ENCODE data around the gene RBBP4.

The RBBP4 gene

GRCh38 chr1:32609180-32609579 lies 41.8 kb upstream of the RBBP4 start:
- H4K91ac ChIP-seq (ENCODE audit: low read depth, low read length, poor library complexity), result no peak overlapping the region
- H3K36me3 ChIP-seq (replicated peaks in 1 of 2; ENCODE audit: control insufficient read depth in 2 of 2, insufficient read depth in 2 of 2, low read length in 2 of 2), result peaks cover 11 to 22% of the 10 kb centered on the region in 2 donors
- H2BK12ac ChIP-seq (ENCODE audit: low read length), result no peak overlapping the region
- peaks cover 0 to 2% of the 10 kb centered on the region in 2 donors for H3K9me3 ChIP-seq (replicated peaks in 1 of 2; ENCODE audit: control insufficient read depth in 2 of 2, insufficient read depth in 1 of 2, low read depth in 1 of 2, low read length in 2 of 2)
- H3K4me2 ChIP-seq (ENCODE audit: insufficient read depth, low read length, poor library complexity, severe bottlenecking), result no peak overlapping the region
- H3K4me1 ChIP-seq (ENCODE audit: control insufficient read depth in 2 of 2, insufficient read depth in 1 of 2, low read depth in 1 of 2, low read length in 2 of 2), result peaks cover 0 to 1% of the 10 kb centered on the region in 2 donors
- no peak overlapping the region for H2AFZ ChIP-seq (ENCODE audit: low read length)
- no peak for DNase-seq (ENCODE audit: low spot score)
- peaks cover 3% of the 10 kb centered on the region for H3K79me1 ChIP-seq (ENCODE audit: low read depth, low read length)
- H3K4ac ChIP-seq (ENCODE audit: low read length), result no peak overlapping the region
- no peaks in the 10 kb centered on the region for H3K27me3 ChIP-seq (ENCODE audit: control insufficient read depth in 3 of 3, insufficient read depth in 3 of 3, low read depth in 1 of 3, low read length in 3 of 3)
- WGBS, 2 donors (ENCODE audit: extremely low coverage in 2 of 2, insufficient read length in 2 of 2, insufficient replicate concordance in 1 of 2), result no CpG with 5 or more reads among the region's 4 CpGs
- no peak overlapping the region for H2AK5ac ChIP-seq (ENCODE audit: low read depth, low read length)
- H2BK120ac ChIP-seq (ENCODE audit: low read depth, low read length), result no peak overlapping the region
- H2BK15ac ChIP-seq (ENCODE audit: low read length), result no peak overlapping the region
- no peak overlapping the region for H3K9ac ChIP-seq (ENCODE audit: low read depth, low read length, poor library complexity)
- H4K8ac ChIP-seq (ENCODE audit: low read depth, low read length), result no peak overlapping the region
- H2BK5ac ChIP-seq (ENCODE audit: low read length), result no peak overlapping the region
- H3K14ac ChIP-seq (ENCODE audit: low read length), result no peak overlapping the region
- H3K23ac ChIP-seq (ENCODE audit: low read depth, low read length, poor library complexity), result no peak overlapping the region
- H3K27ac ChIP-seq (replicated peaks; ENCODE audit: low read length), result no peak overlapping the region
- H3K18ac ChIP-seq (ENCODE audit: low read length), result no peak overlapping the region
- no peak overlapping the region for H3K4me3 ChIP-seq (ENCODE audit: low read length in 2 of 2)

GRCh38 chr1:32611859-32612188 lies 39.2 kb upstream of the RBBP4 start:
- WGBS, 2 donors (ENCODE audit: extremely low coverage in 2 of 2, insufficient read length in 2 of 2, insufficient replicate concordance in 1 of 2), result no CpG with 5 or more reads among the region's 12 CpGs
- no peak for DNase-seq (ENCODE audit: low spot score)
- Histone ChIP-seq H3K4me3 (ENCODE audit: low read length in 2 of 2) (peak overlapping the region in 1 of 2 donors; percentile 69), H3K18ac (ENCODE audit: low read length) (peak overlapping the region; percentile 91), H3K14ac (ENCODE audit: low read length) (no peak overlapping the region), H3K4ac (ENCODE audit: low read length) (no peak overlapping the region), H3K36me3 (replicated peaks in 1 of 2; ENCODE audit: control insufficient read depth in 2 of 2, insufficient read depth in 2 of 2, low read length in 2 of 2) (peaks cover 4 to 6% of the 10 kb centered on the region in 2 donors), H3K4me2 (ENCODE audit: insufficient read depth, low read length, poor library complexity, severe bottlenecking) (peak overlapping the region; percentile 60), H3K27me3 (ENCODE audit: control insufficient read depth in 3 of 3, insufficient read depth in 3 of 3, low read depth in 1 of 3, low read length in 3 of 3) (no peaks in the 10 kb centered on the region), H3K4me1 (ENCODE audit: control insufficient read depth in 2 of 2, insufficient read depth in 1 of 2, low read depth in 1 of 2, low read length in 2 of 2) (peaks cover 0 to 1% of the 10 kb centered on the region in 2 donors), H2BK5ac (ENCODE audit: low read length) (no peak overlapping the region), H2BK15ac (ENCODE audit: low read length) (no peak overlapping the region), H3K9ac (ENCODE audit: low read depth, low read length, poor library complexity) (peak overlapping the region; percentile 72), H2AK5ac (ENCODE audit: low read depth, low read length) (no peak overlapping the region), H4K8ac (ENCODE audit: low read depth, low read length) (peak overlapping the region; percentile 93), H4K91ac (ENCODE audit: low read depth, low read length, poor library complexity) (no peak overlapping the region), H2BK12ac (ENCODE audit: low read length) (no peak overlapping the region), H3K27ac (replicated peaks; ENCODE audit: low read length) (no peak overlapping the region), H2AFZ (ENCODE audit: low read length) (no peak overlapping the region), H3K23ac (ENCODE audit: low read depth, low read length, poor library complexity) (peak overlapping the region; percentile 89), H2BK120ac (ENCODE audit: low read depth, low read length) (no peak overlapping the region), H3K79me1 (ENCODE audit: low read depth, low read length) (no peaks in the 10 kb centered on the region), H3K9me3 (replicated peaks in 1 of 2; ENCODE audit: control insufficient read depth in 2 of 2, insufficient read depth in 1 of 2, low read depth in 1 of 2, low read length in 2 of 2) (no peaks in the 10 kb centered on the region)

GRCh38 chr1:32612189-32612881 lies 38.7 kb upstream of the RBBP4 start:
- peaks cover under 1 to 1% of the 10 kb centered on the region in 2 donors for H3K36me3 ChIP-seq (replicated peaks in 1 of 2; ENCODE audit: control insufficient read depth in 2 of 2, insufficient read depth in 2 of 2, low read length in 2 of 2)
- peak overlapping the region; percentile 60 for H3K4me2 ChIP-seq (ENCODE audit: insufficient read depth, low read length, poor library complexity, severe bottlenecking)
- H3K27ac ChIP-seq (replicated peaks; ENCODE audit: low read length), result no peak overlapping the region
- peak overlapping the region in 1 of 2 donors; percentile 69 for H3K4me3 ChIP-seq (ENCODE audit: low read length in 2 of 2)
- peak overlapping the region; percentile 91 for H3K18ac ChIP-seq (ENCODE audit: low read length)
- no peak overlapping the region for H2BK5ac ChIP-seq (ENCODE audit: low read length)
- peak overlapping the region; percentile 89 for H3K23ac ChIP-seq (ENCODE audit: low read depth, low read length, poor library complexity)
- H4K8ac ChIP-seq (ENCODE audit: low read depth, low read length), result peak overlapping the region; percentile 93
- WGBS, 2 donors (ENCODE audit: extremely low coverage in 2 of 2, insufficient read length in 2 of 2, insufficient replicate concordance in 1 of 2), result no CpG with 5 or more reads among the region's 35 CpGs
- H2BK120ac ChIP-seq (ENCODE audit: low read depth, low read length), result no peak overlapping the region
- no peak overlapping the region for H3K14ac ChIP-seq (ENCODE audit: low read length)
- peaks cover 0 to 1% of the 10 kb centered on the region in 2 donors for H3K4me1 ChIP-seq (ENCODE audit: control insufficient read depth in 2 of 2, insufficient read depth in 1 of 2, low read depth in 1 of 2, low read length in 2 of 2)
- no peak overlapping the region for H2BK12ac ChIP-seq (ENCODE audit: low read length)
- no peak overlapping the region for H2AFZ ChIP-seq (ENCODE audit: low read length)
- H3K9ac ChIP-seq (ENCODE audit: low read depth, low read length, poor library complexity), result peak overlapping the region; percentile 72
- H2AK5ac ChIP-seq (ENCODE audit: low read depth, low read length), result no peak overlapping the region
- no peaks in the 10 kb centered on the region for H3K9me3 ChIP-seq (replicated peaks in 1 of 2; ENCODE audit: control insufficient read depth in 2 of 2, insufficient read depth in 1 of 2, low read depth in 1 of 2, low read length in 2 of 2)
- no peak overlapping the region for H2BK15ac ChIP-seq (ENCODE audit: low read length)
- H3K79me1 ChIP-seq (ENCODE audit: low read depth, low read length), result no peaks in the 10 kb centered on the region
- no peak overlapping the region for H4K91ac ChIP-seq (ENCODE audit: low read depth, low read length, poor library complexity)
- no peak overlapping the region for H3K4ac ChIP-seq (ENCODE audit: low read length)
- DNase-seq (ENCODE audit: low spot score), result peak; percentile 71
- H3K27me3 ChIP-seq (ENCODE audit: control insufficient read depth in 3 of 3, insufficient read depth in 3 of 3, low read depth in 1 of 3, low read length in 3 of 3), result no peaks in the 10 kb centered on the region

GRCh38 chr1:32613472-32613871 lies 37.5 kb upstream of the RBBP4 start:
- Histone ChIP-seq H2AFZ (ENCODE audit: low read length) (no peak overlapping the region), H3K9me3 (replicated peaks in 1 of 2; ENCODE audit: control insufficient read depth in 2 of 2, insufficient read depth in 1 of 2, low read depth in 1 of 2, low read length in 2 of 2) (peaks cover under 1 to 2% of the 10 kb centered on the region in 2 donors), H3K27ac (replicated peaks; ENCODE audit: low read length) (no peak overlapping the region), H3K4me3 (ENCODE audit: low read length in 2 of 2) (no peak overlapping the region), H3K14ac (ENCODE audit: low read length) (no peak overlapping the region), H3K23ac (ENCODE audit: low read depth, low read length, poor library complexity) (no peak overlapping the region), H2BK15ac (ENCODE audit: low read length) (no peak overlapping the region), H2BK120ac (ENCODE audit: low read depth, low read length) (no peak overlapping the region), H4K8ac (ENCODE audit: low read depth, low read length) (no peak overlapping the region), H3K27me3 (ENCODE audit: control insufficient read depth in 3 of 3, insufficient read depth in 3 of 3, low read depth in 1 of 3, low read length in 3 of 3) (no peaks in the 10 kb centered on the region), H3K4ac (ENCODE audit: low read length) (no peak overlapping the region), H4K91ac (ENCODE audit: low read depth, low read length, poor library complexity) (no peak overlapping the region), H3K79me1 (ENCODE audit: low read depth, low read length) (no peaks in the 10 kb centered on the region), H3K4me2 (ENCODE audit: insufficient read depth, low read length, poor library complexity, severe bottlenecking) (no peak overlapping the region), H3K9ac (ENCODE audit: low read depth, low read length, poor library complexity) (no peak overlapping the region), H2AK5ac (ENCODE audit: low read depth, low read length) (no peak overlapping the region), H3K18ac (ENCODE audit: low read length) (no peak overlapping the region), H3K36me3 (replicated peaks in 1 of 2; ENCODE audit: control insufficient read depth in 2 of 2, insufficient read depth in 2 of 2, low read length in 2 of 2) (peaks cover 0 to 6% of the 10 kb centered on the region in 2 donors), H2BK5ac (ENCODE audit: low read length) (no peak overlapping the region), H3K4me1 (ENCODE audit: control insufficient read depth in 2 of 2, insufficient read depth in 1 of 2, low read depth in 1 of 2, low read length in 2 of 2) (peaks cover 0 to 1% of the 10 kb centered on the region in 2 donors), H2BK12ac (ENCODE audit: low read length) (no peak overlapping the region)
- no CpG with 5 or more reads among the region's 5 CpGs for WGBS, 2 donors (ENCODE audit: extremely low coverage in 2 of 2, insufficient read length in 2 of 2, insufficient replicate concordance in 1 of 2)
- no peak for DNase-seq (ENCODE audit: low spot score)
